Heart left ventricle (tissue), 16 donors: Measurements from ENCODE around the gene IPO11. TPM values are rescaled to one million over a fixed set of nuclear protein-coding genes. Genes with fewer than 3 reads are reported as not detected.

Source experiments
- ATAC-seq, 4 donors: fragments of 200-7000 bp; cut with Tn5 transposase; one replicate each; pipeline ENCODE4 v1.9.1; 2020 to 2022; ENCODE audit warnings: moderate library complexity in 4 of 4, mild to moderate bottlenecking in 3 of 4, moderate number of reproducible peaks in 1 of 4
- DNase-seq, 5 donors: peaks; one replicate each; pipeline ENCODE4 v3.0.0-alpha.2; 2020
- H3K27ac ChIP-seq, 12 donors: fragments of 200-600 bp; sonication (generic) in 4 of 12; one replicate each; pipeline versions ENCODE4 v1.5.0 to v1.8.0; 2016 to 2022; ENCODE audit warnings: mild to moderate bottlenecking in 2 of 12
- H3K27me3 ChIP-seq, 9 donors: fragments of 200-600 bp; sonication (generic) in 2 of 9; one replicate each; pipeline versions ENCODE4 v1.5.1 to v1.8.0; 2016 to 2022; ENCODE audit warnings: mild to moderate bottlenecking in 3 of 9
- H3K36me3 ChIP-seq, 9 donors: fragments of 200-600 bp; sonication (generic) in 2 of 9; one replicate each; pipeline versions ENCODE4 v1.5.0 to v1.8.0; 2018 to 2022; ENCODE audit warnings: mild to moderate bottlenecking in 2 of 9
- H3K4me1 ChIP-seq, 12 donors: fragments of 200-600 bp; sonication (generic) in 4 of 12; one replicate each; pipeline versions ENCODE4 v1.5.0 to v1.8.0; 2016 to 2022; ENCODE audit warnings: mild to moderate bottlenecking in 3 of 12
- H3K4me3 ChIP-seq, 12 donors: fragments of 200-600 bp; sonication (generic) in 4 of 12; one replicate each; pipeline versions ENCODE4 v1.5.0 to v1.8.0; 2017 to 2022; ENCODE audit warnings: mild to moderate bottlenecking in 9 of 12, moderate library complexity in 4 of 12
- H3K9me3 ChIP-seq, 12 donors: fragments of 200-600 bp; sonication (generic) in 4 of 12; one replicate each; pipeline versions ENCODE4 v1.5.0 to v1.8.0; 2016 to 2022; ENCODE audit warnings: mild to moderate bottlenecking in 1 of 12
- POLR2A ChIP-seq, 2 donors: fragments of 450-650 bp; IDR thresholded peaks; one replicate each; pipeline ENCODE4 v1.6.1; 2017; ENCODE audit warnings: antibody characterized with exemption in 2 of 2, mild to moderate bottlenecking in 2 of 2, moderate library complexity in 2 of 2
- WGBS, 4 donors: extraction: QIAGEN DNeasy Blood & Tissue Kit in 2 of 4; methylation state at CpG; one replicate each; pipeline versions ENCODE4 v1.1.5 to v1.1.7; 2013 to 2018; 5-methylcytosine and 5-hydroxymethylcytosine counted together
- intact Hi-C, 10 donors: fragments of 100-400 bp; cut with DNase I; formaldehyde crosslinking; loops; one replicate each; pipeline versions ENCODE4 v1.11.1 to v1.14.2; 2022
- polyA plus RNA-seq, 2 donors: library from polyadenylated mRNA; stranded (reverse); fragments of 200-250 nt; gene quantifications; one replicate each; pipeline ENCODE4 v1.2.3, GENCODE V29; 2013
- total RNA-seq, 9 donors: library from RNA; depleted of rRNA in 2 of 9; stranded (reverse); fragments of >200 nt in 2 of 9; fragmentation: NEBNext Ultra II Directional in 3 of 9; extraction: Animal tissue kit (Norgen Biotek cat#: 25700) in 3 of 9; gene quantifications; one replicate each; pipeline versions ENCODE4 v1.1.0 to v1.2.4, GENCODE V29; 2016 to 2023
- TF ChIP-seq, protein P1 (sequence below), 12 donors: fragments of 200-600 bp; sonication (generic) in 4 of 12; IDR thresholded peaks; one replicate each; pipeline versions ENCODE4 v1.5.0 to v1.8.0; 2018 to 2022; ENCODE audit warnings: antibody characterized with exemption in 12 of 12, mild to moderate bottlenecking in 5 of 12
- donor health status: ischemic (EF 13 %, LVEDD 7.1; RV severe dilation, severe dysfunction).
- donor health status: healthy with polysubstance abuse.
- donor health status: DM: no; HTN: yes; CAD: no.
- donor health status: DM: no; HTN: no; CAD: no.
- donor health status: ischemic (EF 25% LVEDD 6.9; RV normal size, moderate dysfunction).
- donor health status: ischemic (EF 25% LVEDD 5.7; RV mildly dilated, moderate dysfunction).
- donor health status: healthy.
- donor health status: DM: yes; HTN: yes; CAD: no.
- donor health status: ischemic (EF 35%, LVEDD 5.7; RV mildly dilated, moderate dysfunction).
- donor health status: nonischemic (EF 11% LVEDD 7.7; RV severe dilation, severe dysfunction).
- donor health status: DM: yes; HTN: yes; CAD: no.
- donor health status: PGD.
- donor health status: ischemic (EF 29% LVEDD 5.4; RV normal size, mild dysfunction).
- donor health status: nonischemic (EF 23%, LVEDD 6.1; RV moderate dilation, normal function).

IPO11 gene
- total and polyA plus RNA-seq, 11 donors: 8.2 to 40.4 (median 29.1) TPM

DNA sequence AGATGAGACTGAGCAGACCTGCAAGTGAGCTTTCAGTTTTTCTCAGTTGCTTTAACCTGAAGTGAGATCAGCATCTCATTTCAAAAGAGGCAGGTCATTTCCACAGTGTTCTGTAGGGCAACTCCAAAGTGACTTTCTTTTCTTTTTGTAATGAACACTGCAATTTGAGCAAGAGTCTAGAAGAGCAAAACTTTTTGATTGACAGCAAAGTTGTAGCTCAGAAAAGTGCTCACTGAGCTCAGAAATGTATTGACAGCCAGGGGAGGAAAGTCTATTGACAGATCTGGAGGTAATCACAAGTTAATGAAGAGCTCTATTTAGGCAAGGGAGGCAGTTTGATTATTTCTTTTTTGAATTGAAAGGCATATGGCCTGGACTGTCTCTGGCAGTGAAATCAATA, 220.7 kb downstream of the IPO11 start:
- no peak for DNase-seq
- H3K9me3 ChIP-seq: no peaks in the 10 kb centered on the region
- no peak overlapping the region for H3K27ac ChIP-seq
- peaks cover 0 to 3% (median 0%) of the 10 kb centered on the region in 12 donors for H3K4me1 ChIP-seq
- TF ChIP-seq, protein P1, sequence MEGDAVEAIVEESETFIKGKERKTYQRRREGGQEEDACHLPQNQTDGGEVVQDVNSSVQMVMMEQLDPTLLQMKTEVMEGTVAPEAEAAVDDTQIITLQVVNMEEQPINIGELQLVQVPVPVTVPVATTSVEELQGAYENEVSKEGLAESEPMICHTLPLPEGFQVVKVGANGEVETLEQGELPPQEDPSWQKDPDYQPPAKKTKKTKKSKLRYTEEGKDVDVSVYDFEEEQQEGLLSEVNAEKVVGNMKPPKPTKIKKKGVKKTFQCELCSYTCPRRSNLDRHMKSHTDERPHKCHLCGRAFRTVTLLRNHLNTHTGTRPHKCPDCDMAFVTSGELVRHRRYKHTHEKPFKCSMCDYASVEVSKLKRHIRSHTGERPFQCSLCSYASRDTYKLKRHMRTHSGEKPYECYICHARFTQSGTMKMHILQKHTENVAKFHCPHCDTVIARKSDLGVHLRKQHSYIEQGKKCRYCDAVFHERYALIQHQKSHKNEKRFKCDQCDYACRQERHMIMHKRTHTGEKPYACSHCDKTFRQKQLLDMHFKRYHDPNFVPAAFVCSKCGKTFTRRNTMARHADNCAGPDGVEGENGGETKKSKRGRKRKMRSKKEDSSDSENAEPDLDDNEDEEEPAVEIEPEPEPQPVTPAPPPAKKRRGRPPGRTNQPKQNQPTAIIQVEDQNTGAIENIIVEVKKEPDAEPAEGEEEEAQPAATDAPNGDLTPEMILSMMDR (IDR thresholded peaks at IDR 0.05): no peak
- no peak for TF ChIP-seq POLR2A (IDR thresholded peaks at IDR 0.05)
- H3K36me3 ChIP-seq: peaks cover 0 to 28% (median 8%) of the 10 kb centered on the region in 9 donors
- ATAC-seq: no peak
- no peak overlapping the region for H3K4me3 ChIP-seq
- no peaks in the 10 kb centered on the region for H3K27me3 ChIP-seq
- intact Hi-C loops: no loop called here

DNA sequence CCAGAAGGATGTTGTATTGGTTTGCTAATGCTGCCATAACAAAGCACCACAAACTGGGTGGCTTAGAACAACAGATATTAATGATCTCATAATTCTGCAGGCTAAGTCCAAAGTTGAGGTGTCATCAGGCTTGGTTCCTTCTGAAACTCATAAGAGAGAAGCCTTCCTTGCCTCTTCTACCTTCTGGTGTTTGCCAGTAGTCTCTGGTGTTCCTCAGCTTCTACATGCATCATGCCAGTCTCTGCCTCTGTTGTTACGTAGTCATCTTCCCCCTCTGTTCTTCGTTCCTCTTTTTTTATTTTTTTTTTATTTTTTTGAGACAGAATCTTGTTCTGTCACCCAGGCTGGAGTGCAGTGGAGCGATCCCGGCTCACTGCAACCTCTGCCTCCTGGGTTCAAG, 227.9 kb downstream of the IPO11 start:
- intact Hi-C loops: no loop called here
- H3K27ac ChIP-seq: no peak overlapping the region
- peak in 1 of 4 donors; percentile 37 for ATAC-seq
- TF ChIP-seq, protein P1 (IDR thresholded peaks at IDR 0.05): no peak
- no peak for TF ChIP-seq POLR2A (IDR thresholded peaks at IDR 0.05)
- H3K4me1 ChIP-seq: no peaks in the 10 kb centered on the region
- no peak overlapping the region for H3K4me3 ChIP-seq
- H3K36me3 ChIP-seq: no peaks in the 10 kb centered on the region
- no peaks in the 10 kb centered on the region for H3K27me3 ChIP-seq
- 87 to 93% (median 90%) methylated on average over 4 of the region's 4 CpGs for WGBS, 4 donors
- no peaks in the 10 kb centered on the region for H3K9me3 ChIP-seq
- DNase-seq: no peak

DNA sequence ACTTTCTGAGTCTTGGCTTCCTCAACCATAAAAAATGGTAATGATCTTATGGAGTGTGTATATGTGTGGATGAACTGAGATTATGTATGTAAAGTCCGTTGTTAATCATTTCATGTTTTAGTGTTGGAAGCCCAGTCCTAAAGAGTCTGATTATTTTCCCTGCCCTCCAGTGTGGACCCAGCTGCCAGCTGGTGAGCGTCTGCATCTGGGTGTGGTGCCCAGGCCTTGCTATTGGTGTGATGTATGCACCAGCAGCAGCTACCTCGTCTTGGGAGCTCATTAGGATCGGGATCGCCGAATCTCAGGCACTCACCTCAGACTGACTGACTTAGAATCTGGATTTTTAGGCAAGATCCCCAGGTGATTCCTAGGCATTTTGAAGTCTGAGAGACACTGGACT, 229.9 kb downstream of the IPO11 start:
- intact Hi-C loops: no loop called here
- Histone ChIP-seq H3K36me3 (no peaks in the 10 kb centered on the region), H3K27ac (no peak overlapping the region), H3K4me1 (peaks cover 0 to under 1% (median 0%) of the 10 kb centered on the region in 12 donors), H3K27me3 (no peaks in the 10 kb centered on the region), H3K4me3 (no peak overlapping the region), H3K9me3 (no peaks in the 10 kb centered on the region)
- TF ChIP-seq, protein P1 (IDR thresholded peaks at IDR 0.05): no peak
- no peak for TF ChIP-seq POLR2A (IDR thresholded peaks at IDR 0.05)
- DNase-seq (no peak), ATAC-seq (no peak)
- 80 to 91% (median 85%) methylated on average over 6 of the region's 6 CpGs for WGBS, 4 donors

- ATAC-seq: peak in 2 of 4 donors; percentile 14 to 41
- H3K36me3 ChIP-seq: no peaks in the 10 kb centered on the region
- 82 to 94% (median 86%) methylated on average over 12 to 17 of the region's 17 CpGs for WGBS, 4 donors
- peaks cover 0 to 3% (median 0%) of the 10 kb centered on the region in 12 donors for H3K4me1 ChIP-seq
- H3K4me3 ChIP-seq: no peak overlapping the region
- no peaks in the 10 kb centered on the region for H3K9me3 ChIP-seq
- TF ChIP-seq POLR2A (IDR thresholded peaks at IDR 0.05): no peak
- TF ChIP-seq, protein P1 (IDR thresholded peaks at IDR 0.05): no peak
- H3K27ac ChIP-seq: no peak overlapping the region
- intact Hi-C loops: no loop called here
- no peaks in the 10 kb centered on the region for H3K27me3 ChIP-seq
- DNase-seq: no peak
These were observed 231.2 kb downstream of the IPO11 start for GRCh38 chr5:62643556-62644451.
